ENCODE results near the gene RAP2C.

DNA sequence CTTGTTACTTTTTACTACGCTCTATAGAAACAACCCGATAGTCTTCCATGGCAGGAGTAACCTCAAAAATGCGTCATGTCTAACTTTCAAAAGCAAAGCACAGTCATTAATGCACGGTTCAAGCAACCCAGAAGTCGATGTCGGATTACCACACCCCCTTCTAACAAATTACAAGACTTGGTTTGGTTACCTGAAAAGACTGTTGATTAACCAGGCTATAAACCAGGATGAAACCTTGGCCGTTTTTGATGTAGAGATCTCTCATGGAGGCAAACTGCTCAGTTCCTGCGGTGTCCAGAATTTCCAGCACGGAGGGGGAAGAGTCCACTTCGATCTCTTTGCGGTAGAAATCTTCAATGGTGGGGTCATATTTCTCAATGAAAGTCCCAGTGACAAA, 2.4 kb downstream of the RAP2C start:
- TF ChIP-seq, protein P1, sequence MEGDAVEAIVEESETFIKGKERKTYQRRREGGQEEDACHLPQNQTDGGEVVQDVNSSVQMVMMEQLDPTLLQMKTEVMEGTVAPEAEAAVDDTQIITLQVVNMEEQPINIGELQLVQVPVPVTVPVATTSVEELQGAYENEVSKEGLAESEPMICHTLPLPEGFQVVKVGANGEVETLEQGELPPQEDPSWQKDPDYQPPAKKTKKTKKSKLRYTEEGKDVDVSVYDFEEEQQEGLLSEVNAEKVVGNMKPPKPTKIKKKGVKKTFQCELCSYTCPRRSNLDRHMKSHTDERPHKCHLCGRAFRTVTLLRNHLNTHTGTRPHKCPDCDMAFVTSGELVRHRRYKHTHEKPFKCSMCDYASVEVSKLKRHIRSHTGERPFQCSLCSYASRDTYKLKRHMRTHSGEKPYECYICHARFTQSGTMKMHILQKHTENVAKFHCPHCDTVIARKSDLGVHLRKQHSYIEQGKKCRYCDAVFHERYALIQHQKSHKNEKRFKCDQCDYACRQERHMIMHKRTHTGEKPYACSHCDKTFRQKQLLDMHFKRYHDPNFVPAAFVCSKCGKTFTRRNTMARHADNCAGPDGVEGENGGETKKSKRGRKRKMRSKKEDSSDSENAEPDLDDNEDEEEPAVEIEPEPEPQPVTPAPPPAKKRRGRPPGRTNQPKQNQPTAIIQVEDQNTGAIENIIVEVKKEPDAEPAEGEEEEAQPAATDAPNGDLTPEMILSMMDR (IDR thresholded peaks at IDR 0.05): no peak
- TF ChIP-seq POLR2A (IDR thresholded peaks at IDR 0.05): no peak

All from body of pancreas (tissue), 4 donors.